ENCODE measurements around the gene CCDC183. TPM values are rescaled to one million over a fixed set of nuclear protein-coding genes. Genes with fewer than 3 reads are reported as not detected.
"Not testable (repeated sequence)": the region's sequence is repeated elsewhere in the genome, so short reads cannot be mapped to it uniquely, and the experiment has no call there.

CCDC183 gene
- total RNA-seq, 1 donor from 2014 or later = 0.84 TPM

DNA sequence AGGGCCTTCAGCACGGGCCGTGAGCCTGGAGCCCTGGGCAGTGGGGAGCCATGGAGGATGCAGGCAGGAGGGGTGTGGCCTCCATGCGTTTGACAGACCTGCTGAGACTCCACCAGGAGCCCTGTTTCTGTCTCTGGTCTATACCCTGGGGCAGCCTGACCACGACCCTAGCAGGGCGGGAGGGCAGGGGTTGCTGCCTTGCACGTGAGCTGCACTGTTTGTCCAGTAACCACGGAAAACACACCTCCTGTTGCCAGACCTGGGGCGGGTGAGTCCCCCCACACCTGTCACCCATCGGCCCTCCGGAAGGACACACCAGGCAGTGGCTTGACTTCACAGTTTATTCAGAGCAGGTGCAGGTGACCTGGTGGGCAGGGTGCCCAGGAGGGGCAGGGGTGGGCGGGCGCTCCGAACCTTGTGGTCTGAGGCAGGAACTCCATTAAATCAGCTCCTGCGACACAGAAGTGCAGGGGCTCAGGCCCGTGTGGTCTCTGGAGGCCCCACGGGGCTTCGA is 42.0 kb upstream of the CCDC183 start:
- no peak for DNase-seq (ENCODE audit: low read depth)
- no peak overlapping the region for H3K27ac ChIP-seq (ENCODE audit: low read depth, low read length)
- peaks cover 19% of the 10 kb centered on the region for H3K9me3 Mint-ChIP-seq (ENCODE audit: unreplicated experiment)
- no peak overlapping the region for H3K9ac ChIP-seq (ENCODE audit: low read length)
- no peak overlapping the region for H3K4me3 Mint-ChIP-seq (ENCODE audit: unreplicated experiment)
- peaks cover 8% of the 10 kb centered on the region for H3K27me3 Mint-ChIP-seq (ENCODE audit: low read depth, unreplicated experiment)
- peaks cover 3% of the 10 kb centered on the region for H3K27me3 ChIP-seq (ENCODE audit: insufficient read depth, low read length)
- no peaks in the 10 kb centered on the region for H3K36me3 ChIP-seq (ENCODE audit: insufficient read depth, low read length)
- H3K4me1 ChIP-seq (ENCODE audit: insufficient read depth, low read length) = no peaks in the 10 kb centered on the region
- H4K20me1 ChIP-seq (ENCODE audit: insufficient read depth, low read length) = no peaks in the 10 kb centered on the region
- no peak for TF ChIP-seq EZH2 (IDR thresholded peaks at IDR 0.05; ENCODE audit: insufficient read depth, low read length)
- TF ChIP-seq, protein P1, sequence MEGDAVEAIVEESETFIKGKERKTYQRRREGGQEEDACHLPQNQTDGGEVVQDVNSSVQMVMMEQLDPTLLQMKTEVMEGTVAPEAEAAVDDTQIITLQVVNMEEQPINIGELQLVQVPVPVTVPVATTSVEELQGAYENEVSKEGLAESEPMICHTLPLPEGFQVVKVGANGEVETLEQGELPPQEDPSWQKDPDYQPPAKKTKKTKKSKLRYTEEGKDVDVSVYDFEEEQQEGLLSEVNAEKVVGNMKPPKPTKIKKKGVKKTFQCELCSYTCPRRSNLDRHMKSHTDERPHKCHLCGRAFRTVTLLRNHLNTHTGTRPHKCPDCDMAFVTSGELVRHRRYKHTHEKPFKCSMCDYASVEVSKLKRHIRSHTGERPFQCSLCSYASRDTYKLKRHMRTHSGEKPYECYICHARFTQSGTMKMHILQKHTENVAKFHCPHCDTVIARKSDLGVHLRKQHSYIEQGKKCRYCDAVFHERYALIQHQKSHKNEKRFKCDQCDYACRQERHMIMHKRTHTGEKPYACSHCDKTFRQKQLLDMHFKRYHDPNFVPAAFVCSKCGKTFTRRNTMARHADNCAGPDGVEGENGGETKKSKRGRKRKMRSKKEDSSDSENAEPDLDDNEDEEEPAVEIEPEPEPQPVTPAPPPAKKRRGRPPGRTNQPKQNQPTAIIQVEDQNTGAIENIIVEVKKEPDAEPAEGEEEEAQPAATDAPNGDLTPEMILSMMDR (IDR thresholded peaks at IDR 0.05; ENCODE audit: insufficient read depth, low read depth, low read length) = no peak
- H2AFZ ChIP-seq (ENCODE audit: low read depth, low read length) = no peak overlapping the region
- H3K79me2 ChIP-seq (ENCODE audit: insufficient read depth, low read length) = no peaks in the 10 kb centered on the region
- no peak overlapping the region for H3K4me3 ChIP-seq (ENCODE audit: insufficient read depth, low read depth, low read length)
- H3K4me1 Mint-ChIP-seq (ENCODE audit: low read depth, unreplicated experiment) = no peaks in the 10 kb centered on the region
- no peak overlapping the region for H3K4me2 ChIP-seq (ENCODE audit: low read length)
- H3K27ac Mint-ChIP-seq (ENCODE audit: unreplicated experiment) = no peak overlapping the region
- peaks cover 10% of the 10 kb centered on the region for H3K9me3 ChIP-seq (ENCODE audit: insufficient read depth, low read depth, low read length)
- peaks cover 5% of the 10 kb centered on the region for H3K36me3 Mint-ChIP-seq (ENCODE audit: low read depth, unreplicated experiment)
- FAIRE-seq = no peak

DNA sequence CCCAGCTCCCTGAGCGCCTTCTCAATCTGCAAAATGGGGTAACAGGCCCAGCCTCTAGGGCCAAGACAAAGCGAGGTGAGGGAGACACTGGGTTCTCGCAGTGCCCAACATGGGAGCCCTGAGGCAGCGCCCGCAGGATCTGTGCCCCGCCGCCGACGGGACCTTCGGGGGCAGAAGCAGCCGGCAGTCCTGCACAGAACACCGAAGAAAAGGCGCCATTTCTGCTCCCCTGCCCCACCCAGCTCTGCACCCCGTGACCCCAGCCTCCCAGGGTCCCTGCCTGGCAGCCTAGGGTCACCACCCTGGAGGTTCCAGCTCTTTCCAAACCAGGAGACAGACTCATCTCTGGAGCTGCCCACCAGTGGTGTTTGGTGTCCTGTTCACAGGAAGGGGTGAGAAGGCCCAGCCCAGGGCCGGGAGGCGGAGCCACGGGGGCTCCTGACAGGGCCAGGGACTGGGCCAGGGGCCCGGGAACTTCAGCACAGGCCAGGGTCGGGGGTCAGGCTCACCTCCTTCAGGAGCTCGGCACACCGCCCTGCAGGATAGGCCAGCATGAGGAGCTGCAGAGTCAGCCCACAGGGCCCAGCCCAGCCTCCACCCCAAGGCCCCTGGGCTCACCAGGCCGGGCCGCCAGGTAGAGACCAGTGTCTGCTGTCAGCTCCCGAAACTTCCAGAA is 41.4 kb upstream of the CCDC183 start:
- Histone ChIP-seq H3K4me3 (ENCODE audit: insufficient read depth, low read depth, low read length) (no peak overlapping the region), H3K27me3 (ENCODE audit: insufficient read depth, low read length) (peaks cover 3% of the 10 kb centered on the region), H3K9ac (ENCODE audit: low read length) (no peak overlapping the region), H3K4me1 (ENCODE audit: insufficient read depth, low read length) (no peaks in the 10 kb centered on the region), H3K79me2 (ENCODE audit: insufficient read depth, low read length) (no peaks in the 10 kb centered on the region), H3K4me2 (ENCODE audit: low read length) (no peak overlapping the region), H3K27ac (ENCODE audit: low read depth, low read length) (no peak overlapping the region), H2AFZ (ENCODE audit: low read depth, low read length) (no peak overlapping the region), H3K36me3 (ENCODE audit: insufficient read depth, low read length) (no peaks in the 10 kb centered on the region), H4K20me1 (ENCODE audit: insufficient read depth, low read length) (no peaks in the 10 kb centered on the region), H3K9me3 (ENCODE audit: insufficient read depth, low read depth, low read length) (peaks cover 10% of the 10 kb centered on the region)
- H3K27me3 Mint-ChIP-seq (ENCODE audit: low read depth, unreplicated experiment) = peaks cover 8% of the 10 kb centered on the region
- no peak for FAIRE-seq
- H3K36me3 Mint-ChIP-seq (ENCODE audit: low read depth, unreplicated experiment) = peaks cover 5% of the 10 kb centered on the region
- peaks cover 19% of the 10 kb centered on the region for H3K9me3 Mint-ChIP-seq (ENCODE audit: unreplicated experiment)
- DNase-seq (ENCODE audit: low read depth) = no peak
- no peak overlapping the region for H3K4me3 Mint-ChIP-seq (ENCODE audit: unreplicated experiment)
- TF ChIP-seq, protein P1 (IDR thresholded peaks at IDR 0.05; ENCODE audit: insufficient read depth, low read depth, low read length) = no peak
- TF ChIP-seq EZH2 (IDR thresholded peaks at IDR 0.05; ENCODE audit: insufficient read depth, low read length) = no peak
- no peak overlapping the region for H3K27ac Mint-ChIP-seq (ENCODE audit: unreplicated experiment)
- H3K4me1 Mint-ChIP-seq (ENCODE audit: low read depth, unreplicated experiment) = no peaks in the 10 kb centered on the region

DNA sequence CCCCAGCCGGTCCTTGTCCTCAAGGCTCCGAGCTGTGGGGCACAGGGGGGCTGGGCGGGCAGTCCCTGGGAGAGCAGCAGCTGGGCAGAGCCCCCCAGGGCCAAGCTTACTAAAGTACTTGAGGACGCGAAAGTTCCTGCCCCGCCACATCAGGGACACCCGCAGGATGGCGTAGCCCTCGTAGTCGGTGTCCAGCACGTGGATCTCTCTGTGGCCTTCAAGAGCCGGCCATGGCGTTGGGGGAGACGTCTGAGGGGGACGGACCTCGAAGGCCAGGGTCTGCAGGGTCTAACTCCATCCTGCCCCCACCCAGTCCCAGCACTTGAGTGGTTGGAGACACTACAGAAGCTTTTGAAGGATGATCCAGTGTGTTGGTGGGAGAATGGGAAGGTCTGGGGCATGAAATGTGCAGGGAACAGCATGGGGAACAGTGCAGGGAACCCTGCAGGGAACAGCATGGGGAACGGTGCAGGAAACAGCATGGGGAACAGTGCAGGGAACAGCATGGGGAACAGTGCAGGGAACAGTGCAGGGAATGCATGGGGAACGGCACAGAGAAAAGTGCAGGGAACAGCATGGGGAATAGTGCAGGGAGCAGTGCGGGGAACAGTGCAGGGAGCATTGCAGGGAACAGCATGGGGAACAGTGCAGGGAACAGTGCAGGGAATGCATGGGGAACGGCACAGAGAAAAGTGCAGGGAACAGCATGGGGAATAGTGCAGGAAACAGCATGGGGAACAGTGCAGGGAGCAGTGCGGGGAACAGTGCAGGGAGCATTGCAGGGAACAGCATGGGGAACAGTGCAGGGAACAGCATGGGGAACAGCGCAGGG is 40.6 kb upstream of the CCDC183 start:
- not testable (repeated sequence) for H3K4me3 ChIP-seq (ENCODE audit: insufficient read depth, low read depth, low read length); H3K27ac ChIP-seq (ENCODE audit: low read depth, low read length); H2AFZ ChIP-seq (ENCODE audit: low read depth, low read length); H3K27me3 Mint-ChIP-seq (ENCODE audit: low read depth, unreplicated experiment); H3K9ac ChIP-seq (ENCODE audit: low read length); DNase-seq (ENCODE audit: low read depth); H3K4me2 ChIP-seq (ENCODE audit: low read length); H3K27ac Mint-ChIP-seq (ENCODE audit: unreplicated experiment); H3K36me3 Mint-ChIP-seq (ENCODE audit: low read depth, unreplicated experiment); H3K36me3 ChIP-seq (ENCODE audit: insufficient read depth, low read length); FAIRE-seq; H4K20me1 ChIP-seq (ENCODE audit: insufficient read depth, low read length); H3K27me3 ChIP-seq (ENCODE audit: insufficient read depth, low read length); H3K4me1 ChIP-seq (ENCODE audit: insufficient read depth, low read length); H3K4me1 Mint-ChIP-seq (ENCODE audit: low read depth, unreplicated experiment); H3K4me3 Mint-ChIP-seq (ENCODE audit: unreplicated experiment); H3K79me2 ChIP-seq (ENCODE audit: insufficient read depth, low read length)
- peaks cover 10% of the 10 kb centered on the region for H3K9me3 ChIP-seq (ENCODE audit: insufficient read depth, low read depth, low read length)
- peaks cover 19% of the 10 kb centered on the region for H3K9me3 Mint-ChIP-seq (ENCODE audit: unreplicated experiment)

Data from astrocyte (in vitro differentiated cells and primary cell).